NCI-H1694 treated with DMSO at 0.1 percent for 48 hours (cell line): ENCODE results near the gene PKMYT1.

Experiments
- DNase-seq: peaks from one replicate; lab custom pipeline; 2025; lab: John Stamatoyannopoulos, UW

PKMYT1 gene

DNA sequence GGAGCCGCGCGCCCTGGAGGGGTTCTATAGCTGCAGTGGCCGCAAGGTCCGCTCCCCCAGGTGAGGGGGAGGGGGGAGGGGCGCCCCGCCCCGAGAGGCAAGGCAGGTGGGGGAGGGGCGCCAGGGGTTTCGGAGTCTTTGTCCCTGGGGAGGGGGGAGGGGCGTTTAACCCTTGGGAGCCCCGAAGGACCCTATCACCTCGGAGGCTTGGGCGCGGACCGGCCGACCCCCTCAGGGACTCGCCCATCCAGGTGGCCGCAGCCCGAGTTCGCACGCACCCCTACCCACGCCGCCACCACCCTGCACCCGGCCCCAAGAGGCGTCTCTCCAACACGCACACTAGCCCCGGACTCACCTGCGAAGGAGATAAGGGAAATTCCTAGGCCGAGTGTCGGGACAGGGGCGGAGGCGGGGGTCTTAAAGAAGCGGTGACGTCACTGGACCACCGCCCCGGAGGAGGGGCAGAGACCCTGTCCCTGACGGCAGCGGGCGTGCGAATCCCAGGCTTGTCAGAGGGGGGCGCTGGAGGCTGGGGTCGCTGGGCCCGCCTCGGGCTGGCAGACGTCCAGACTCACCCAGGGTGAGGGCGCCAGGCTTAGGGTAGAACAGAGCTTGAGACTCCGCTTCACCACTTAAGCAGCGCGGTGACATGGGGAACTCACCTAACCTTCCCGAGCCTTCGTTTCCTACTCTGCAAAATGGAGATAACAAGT is 37.7 kb upstream of the PKMYT1 start, which contains the start of gene CLDN6:
TSS of gene CLDN6 (minus strand) at position 390 of the 713 bp plus-strand sequence. CDS start 2,162 bp downstream, outside the sequence.
- peak; percentile 21 for DNase-seq

DNA sequence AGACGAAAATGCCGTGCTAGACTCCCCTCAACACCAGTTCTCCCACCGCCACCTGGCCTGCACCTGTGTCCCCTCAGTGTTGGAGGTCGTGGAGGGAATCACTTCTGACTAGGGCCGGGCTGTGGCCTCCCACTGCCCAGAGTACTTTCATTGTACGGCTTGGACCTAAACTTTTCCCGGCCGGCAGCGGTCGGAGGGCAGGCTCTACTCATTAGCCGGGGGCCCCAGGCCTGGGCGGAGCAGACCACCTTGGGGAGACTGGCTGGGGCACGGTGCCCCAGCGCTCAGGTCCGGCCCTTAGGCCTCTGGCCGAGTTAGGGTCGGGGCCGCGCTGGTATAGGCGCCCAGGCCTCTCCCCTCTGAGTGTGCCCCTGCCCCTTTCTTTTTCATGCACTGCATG is 37.1 kb upstream of the PKMYT1 start:
- no peak for DNase-seq

DNA sequence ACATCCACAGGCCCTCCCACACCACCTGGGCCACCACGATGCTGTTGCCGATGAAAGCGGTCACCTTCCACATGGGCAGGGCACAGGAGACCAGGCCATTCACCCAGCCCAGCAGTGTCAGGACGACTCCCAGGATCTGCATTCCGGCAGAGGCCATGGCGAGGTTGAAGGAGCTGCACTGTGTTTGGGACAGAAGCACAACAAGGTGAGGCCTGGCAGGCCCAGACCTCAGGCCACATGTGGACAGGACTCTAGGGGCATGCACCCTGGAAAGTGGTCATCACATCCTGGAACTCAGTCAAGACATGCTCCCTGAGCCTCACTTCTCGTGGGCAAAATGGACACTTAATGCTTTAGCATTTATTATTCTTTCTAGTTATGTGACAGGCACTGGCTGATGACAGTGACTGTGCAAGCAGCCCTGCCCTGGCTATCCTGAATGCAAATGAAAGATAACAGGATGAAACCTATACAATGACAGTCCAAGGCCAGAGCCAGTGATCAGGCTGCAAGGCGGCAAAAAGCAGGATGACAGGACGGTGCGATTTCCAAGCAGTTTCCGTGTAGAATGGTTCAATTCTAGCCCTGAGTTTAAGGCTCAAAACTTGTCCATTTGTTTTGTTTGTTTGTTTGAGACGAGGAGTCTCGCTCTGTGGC is 35.7 kb upstream of the PKMYT1 start:
- DNase-seq: no peak

DNA sequence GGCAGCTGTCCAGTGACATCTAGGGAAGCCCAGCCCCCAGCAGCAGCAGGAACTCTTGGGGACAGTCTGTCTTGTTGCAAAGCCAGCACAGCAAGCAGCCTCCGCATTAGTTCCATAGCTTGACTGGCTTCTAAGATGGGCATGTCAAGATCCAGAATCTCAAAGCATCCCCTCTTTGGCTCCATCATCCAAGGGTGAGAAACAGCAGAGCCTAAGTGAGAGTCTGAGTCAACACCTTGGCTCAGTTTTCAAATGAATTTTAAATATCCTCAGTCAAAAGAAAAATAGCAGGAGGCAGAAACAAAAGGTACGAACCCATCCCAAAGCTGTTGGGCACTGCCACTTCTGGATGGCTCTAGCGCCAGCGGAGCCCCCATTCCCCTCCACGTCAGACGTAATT is 34.7 kb upstream of the PKMYT1 start:
- no peak for DNase-seq

DNA sequence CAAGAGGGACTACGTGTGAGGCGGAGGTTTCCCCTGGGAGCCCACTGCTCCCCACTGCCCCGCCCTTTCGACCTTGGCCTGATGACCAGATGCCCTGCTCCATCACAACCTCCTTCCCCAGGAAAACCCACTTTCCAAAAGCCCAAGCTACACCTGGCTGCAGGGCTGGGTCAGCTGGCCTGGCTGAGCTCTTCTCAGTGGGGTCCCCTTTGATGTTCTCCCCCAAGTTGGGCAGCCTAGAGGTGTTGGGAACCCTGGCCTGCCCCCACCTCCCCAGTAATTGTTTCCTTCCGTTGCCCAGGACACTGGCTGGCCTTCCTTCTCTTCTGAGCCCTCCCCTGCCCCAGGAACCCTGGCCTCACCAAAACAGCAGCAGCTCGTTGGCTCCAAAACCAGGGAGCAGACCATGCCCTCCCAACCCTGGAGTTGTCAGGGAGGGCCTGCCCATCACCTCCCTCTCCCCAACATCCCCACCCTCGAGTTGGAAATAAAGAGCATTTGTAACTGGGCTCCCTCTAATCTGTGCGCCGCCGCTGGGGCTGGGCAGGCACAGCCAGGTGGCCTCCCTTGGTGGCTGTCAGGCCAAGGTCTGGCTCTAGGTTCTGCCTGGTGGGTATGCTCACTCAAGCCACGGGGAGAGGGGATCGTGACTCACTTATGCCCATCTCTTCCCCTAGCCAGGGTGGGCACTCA is 33.9 kb upstream of the PKMYT1 start:
- DNase-seq: no peak

DNA sequence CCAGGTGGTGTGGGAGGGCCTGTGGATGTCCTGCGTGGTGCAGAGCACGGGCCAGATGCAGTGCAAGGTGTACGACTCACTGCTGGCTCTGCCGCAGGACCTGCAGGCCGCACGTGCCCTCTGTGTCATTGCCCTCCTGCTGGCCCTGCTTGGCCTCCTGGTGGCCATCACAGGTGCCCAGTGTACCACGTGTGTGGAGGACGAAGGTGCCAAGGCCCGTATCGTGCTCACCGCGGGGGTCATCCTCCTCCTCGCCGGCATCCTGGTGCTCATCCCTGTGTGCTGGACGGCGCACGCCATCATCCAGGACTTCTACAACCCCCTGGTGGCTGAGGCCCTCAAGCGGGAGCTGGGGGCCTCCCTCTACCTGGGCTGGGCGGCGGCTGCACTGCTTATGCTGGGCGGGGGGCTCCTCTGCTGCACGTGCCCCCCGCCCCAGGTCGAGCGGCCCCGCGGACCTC is 33.3 kb upstream of the PKMYT1 start:
- DNase-seq: no peak

DNA sequence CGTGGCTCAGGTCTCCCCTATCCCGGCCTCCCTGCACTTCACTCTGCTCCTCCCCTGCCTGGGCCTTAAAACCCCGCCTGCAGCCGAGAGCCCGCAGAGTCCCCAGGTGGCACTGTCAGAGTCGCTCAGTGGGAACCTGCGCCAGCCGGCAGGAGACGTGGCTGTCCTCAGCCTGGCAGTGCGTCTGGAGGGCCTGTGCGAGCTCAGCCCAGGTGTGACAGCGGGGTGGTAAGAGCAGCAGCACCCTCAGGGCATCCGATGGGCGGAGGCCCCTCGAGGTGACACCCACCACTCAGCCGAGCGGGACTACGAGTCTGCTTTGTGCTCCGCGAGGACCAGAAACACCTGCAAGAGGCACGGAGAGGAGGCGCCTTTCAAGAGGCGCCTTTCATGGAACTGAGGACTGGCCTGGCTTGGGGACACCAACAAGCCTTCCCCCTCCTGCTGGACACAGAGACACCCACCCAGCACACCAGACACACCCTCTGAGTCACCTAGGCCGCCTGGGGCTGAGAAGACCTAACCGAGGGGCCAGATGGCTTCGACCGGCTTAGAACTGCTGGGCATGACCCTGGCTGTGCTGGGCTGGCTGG is 32.7 kb upstream of the PKMYT1 start, which contains the start of gene CLDN9:
TSS of gene CLDN9 (plus strand) at position 96 of the 593 bp plus-strand sequence. CDS start at position 536, 440 bp downstream.
- DNase-seq: no peak

DNA sequence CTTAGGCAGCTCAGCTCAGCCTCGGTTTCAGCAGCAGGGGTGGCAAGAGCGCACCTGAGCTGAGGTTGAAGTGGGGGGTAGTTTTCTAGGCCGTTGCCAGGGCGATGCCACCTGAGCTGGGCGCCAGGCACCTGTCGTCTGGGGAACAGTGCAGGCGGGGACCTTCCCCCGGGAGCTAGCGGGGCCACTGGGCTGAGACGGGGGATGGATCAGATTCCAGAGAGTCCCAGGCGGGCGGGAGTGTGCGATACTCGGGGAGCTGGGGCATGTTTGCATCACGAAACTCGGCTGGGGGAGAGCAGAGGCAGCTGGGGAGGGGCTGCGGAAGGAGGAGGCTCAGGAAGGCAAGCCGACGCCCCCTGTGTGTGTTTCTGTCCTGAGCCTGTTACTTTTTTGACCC is 32.0 kb upstream of the PKMYT1 start:
- no peak for DNase-seq

DNA sequence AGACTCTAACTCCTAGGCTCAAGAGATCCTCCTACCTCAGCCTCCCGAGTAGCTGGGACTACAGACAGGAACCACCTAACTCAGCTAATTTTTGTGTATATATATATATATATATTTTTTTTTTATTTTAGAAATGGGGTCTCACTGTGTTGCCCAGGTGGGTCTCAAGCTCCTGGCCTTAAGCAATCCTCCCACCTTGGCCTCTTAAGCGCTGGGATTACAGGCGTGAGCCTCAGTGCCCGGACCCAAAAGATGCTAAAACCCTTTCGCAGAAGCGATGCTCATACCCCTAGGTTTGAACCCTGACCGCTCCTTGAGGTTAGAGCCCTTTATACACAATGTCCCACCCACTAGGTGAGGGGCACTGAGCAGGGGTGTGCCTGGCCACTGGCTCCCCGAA is 30.3 kb upstream of the PKMYT1 start:
- no peak for DNase-seq

DNA sequence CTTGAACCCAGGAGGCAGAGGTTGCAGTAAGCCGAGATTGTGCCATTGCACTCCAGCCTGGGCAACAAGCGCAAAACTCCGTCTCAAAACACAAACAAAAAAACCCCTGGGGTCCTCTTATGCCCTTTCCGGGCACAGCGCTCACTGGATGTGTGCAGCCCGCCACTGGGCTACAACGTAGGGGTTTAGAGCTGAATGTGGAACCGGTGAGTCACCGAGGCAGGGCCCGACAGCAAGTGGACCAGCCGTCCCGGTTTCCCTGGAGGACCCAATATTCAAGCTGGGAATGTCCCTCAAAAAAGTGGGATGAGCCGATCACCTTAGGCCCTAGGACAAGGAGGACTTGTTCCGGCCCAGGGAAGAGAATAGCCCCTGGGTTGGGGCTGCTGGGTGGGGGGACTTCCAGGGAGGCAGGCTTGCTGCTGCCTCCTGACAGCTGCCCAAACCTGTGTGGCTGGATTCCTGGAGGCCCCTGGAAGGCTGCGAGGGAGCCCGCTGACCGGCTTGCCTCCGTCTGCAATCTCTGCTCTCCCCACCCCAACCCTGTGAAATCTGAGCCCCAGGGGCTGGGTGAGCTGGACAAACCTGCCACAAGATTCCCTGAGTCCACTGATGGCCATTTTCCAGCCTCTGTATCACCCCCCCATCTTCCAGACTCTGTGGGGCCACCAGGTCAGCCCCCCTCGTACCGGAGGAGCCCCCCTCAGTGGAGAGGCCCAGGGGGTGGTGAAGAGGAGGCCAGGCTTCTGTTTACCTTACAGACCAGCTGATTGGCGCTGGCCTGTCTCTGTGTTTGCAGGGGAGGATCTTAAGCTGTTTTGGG is 29.5 kb upstream of the PKMYT1 start:
- DNase-seq: no peak

DNA sequence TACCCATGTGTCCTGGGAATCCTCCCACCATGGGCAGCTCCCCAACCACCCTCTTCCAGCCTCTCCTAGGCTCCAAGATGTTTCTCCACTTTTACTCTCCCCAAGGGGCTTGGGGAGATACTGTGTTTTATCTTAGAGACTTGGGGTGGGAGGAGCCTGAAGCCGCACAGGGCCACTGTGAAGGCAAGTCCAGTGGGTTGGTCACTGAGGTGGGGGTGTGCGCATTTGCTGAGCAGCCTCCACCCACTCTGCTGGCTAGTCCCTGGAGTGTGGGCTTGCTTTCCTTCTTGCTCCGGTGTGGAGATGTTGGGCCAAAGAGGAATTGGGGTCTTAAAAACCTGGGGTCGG is 28.4 kb upstream of the PKMYT1 start:
- no peak for DNase-seq

DNA sequence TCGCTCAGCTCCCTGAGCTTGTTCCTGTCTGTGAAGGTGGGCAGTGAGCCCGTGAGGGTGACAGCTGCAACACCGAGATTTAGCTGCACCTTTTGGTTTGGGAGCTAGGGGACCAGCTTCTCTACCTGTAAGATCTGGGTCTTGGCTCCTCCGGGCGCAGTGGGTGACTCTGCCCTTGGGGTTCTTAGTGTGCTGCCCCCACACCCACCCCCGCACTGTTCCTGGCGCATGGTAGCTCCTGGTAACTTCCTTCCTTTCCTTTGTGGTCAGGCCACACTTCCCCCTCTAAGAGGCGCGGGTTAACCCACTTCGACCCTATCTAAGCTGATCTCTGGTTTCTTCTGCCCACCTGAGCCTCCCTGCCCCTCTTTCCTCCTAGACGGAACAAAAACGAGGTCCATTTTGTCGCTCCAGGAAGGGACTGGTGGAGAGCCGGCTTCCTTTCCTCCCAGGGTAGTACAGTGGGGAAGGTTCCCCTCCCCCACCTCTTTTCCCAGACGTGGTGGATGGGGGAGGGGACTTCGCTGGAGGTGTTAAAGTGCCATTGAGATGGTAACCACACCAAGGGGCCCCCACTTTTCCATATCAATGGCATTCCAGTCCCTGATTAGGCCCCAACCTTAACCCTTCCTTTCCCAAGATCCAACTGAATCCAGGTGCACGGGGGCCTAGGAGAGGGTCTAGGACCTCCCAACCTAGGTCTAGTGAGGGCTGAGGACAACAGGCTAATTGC is 27.9 kb upstream of the PKMYT1 start:
- no peak for DNase-seq

DNA sequence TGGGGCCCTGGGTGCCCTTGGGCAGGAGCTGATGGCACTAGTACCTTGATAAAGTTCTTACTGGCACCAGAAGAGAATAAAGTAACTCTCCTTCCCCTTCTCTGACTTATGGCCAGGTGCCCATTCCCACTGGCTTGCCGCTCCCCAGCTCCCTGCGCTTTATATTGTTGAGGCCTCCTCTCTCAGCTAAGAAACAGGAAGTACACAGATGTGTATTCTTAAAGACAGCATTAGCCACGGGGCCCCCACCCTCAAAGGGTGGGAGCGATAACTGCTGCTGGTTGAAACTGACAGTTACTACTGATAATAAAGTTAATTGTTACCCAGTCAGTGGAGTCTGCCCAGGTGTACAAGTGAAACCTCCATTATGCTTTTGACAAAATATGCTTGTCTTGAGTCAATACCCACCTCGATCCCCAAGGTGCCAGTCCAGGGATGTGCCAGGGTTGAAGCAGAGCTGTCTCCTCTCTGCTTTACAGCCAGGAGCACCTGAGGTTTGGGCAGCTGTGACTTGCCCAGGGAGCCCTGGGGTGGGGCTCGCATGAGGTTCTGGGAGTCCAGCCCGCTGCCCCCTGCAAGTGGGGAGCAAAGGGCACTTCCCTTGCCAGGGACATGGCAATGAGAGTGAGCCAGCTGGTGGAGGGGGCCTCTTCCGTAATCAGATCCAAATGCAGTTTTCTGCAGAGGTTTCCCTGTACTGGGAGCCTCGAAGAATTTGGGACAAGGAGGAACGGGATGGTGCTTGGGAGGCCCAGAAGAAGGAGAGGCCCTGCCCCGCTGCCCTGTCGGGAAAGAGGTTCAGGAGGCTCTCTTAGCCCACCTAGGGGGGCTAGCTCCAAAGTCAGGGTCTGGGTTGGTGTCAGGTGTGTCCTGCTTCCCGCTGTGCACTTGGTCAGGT is 27.1 kb upstream of the PKMYT1 start:
- no peak for DNase-seq

DNA sequence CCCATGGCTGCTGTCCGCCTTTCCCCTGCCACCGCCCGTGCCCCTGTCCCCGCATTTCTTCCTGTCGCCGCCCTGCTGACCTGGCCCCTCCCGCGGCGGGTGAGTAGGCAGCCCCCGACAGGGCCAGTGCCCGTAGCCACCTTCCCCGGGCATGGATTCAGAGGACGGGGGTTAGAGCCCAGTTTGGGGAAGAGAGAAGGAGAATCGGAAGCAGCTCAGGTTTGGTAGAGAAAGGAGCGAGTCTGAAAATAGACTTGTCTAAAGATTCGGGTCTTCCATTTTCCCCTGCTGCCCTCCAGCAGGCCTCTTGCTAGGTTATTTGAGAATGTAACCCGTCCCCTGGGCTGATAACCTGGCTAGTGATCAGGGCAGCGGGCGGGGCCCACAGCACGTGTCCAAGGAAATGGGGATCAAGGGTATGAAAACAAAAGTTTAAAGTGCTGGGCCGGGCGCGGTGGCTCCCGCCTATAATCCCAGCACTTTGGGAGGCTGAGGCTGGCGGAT is 24.6 kb upstream of the PKMYT1 start:
- DNase-seq: no peak

DNA sequence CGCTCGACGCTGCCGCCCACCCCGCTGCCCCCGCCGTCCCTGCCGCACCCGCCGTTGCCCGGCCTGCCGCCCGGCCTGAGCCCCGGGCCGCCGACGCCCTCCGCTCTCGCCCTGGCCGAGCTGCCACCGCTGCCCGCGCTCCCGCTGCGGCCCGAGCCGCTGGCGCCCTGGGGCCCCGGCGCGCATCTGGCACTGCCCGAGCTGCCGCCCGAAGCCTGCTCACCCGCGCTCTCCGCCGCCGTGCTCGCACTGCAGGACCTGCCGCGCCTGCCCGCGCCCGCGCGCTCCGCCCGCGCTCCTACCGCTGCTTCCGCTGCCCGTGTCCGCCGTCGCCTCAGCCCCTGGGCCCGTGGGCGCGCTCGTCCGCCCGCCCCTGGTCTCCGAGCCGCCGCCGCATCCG is 24.1 kb upstream of the PKMYT1 start:
- DNase-seq: no peak

DNA sequence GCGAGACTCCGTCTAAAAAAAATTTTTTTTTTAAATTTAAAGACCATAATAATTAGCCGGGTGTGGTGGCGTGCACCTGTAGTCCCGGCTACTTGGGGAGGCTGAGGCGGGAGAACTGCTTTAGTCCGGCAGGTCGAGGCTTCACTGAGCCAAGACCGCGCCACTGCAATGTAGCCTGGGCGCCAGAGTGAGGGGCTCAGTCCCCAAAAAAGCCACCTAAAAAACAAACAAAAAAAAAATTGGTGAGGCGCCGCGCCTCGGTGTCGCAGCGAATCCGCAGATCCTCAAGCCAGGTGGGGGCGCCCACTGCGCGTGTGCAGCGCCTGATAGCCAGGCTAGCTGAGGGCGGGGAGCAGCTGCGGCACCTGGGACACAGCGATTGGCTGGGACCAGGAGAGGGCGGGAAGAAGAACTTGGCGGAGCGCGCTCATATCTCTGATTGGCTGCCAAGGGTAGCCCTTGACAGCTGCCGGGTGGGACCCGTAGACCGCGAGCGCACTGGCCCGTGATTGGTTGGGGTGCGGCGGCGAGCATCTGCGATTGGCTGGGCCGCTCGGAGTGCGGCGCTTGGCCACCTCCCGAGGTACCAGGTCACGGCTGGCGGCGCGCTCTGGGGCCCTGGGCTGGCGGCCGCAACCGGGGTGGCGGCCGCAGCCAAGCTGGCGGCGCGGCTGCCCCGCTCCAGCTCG is 23.5 kb upstream of the PKMYT1 start:
- DNase-seq: peak; percentile 97

DNA sequence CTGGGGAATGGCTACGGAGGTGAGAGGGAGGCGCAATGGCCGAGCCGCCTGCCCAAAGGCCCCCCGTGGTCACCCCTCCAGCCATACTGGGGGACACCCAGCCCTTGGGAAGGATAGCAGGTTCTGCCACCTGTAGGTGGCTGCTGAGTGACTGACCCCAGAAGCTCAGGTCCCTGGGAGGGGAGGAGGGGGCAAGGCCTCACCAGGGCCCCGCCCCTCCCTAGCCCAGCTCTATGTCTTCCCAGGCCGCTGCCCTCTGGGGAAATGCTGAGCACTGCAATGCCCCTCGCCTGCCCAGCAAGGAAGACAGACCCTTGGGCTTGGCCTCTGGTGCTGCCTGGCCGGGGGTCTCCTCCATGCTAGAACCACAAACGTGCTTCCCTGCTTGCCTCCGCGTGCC is 21.1 kb upstream of the PKMYT1 start:
- DNase-seq: no peak

DNA sequence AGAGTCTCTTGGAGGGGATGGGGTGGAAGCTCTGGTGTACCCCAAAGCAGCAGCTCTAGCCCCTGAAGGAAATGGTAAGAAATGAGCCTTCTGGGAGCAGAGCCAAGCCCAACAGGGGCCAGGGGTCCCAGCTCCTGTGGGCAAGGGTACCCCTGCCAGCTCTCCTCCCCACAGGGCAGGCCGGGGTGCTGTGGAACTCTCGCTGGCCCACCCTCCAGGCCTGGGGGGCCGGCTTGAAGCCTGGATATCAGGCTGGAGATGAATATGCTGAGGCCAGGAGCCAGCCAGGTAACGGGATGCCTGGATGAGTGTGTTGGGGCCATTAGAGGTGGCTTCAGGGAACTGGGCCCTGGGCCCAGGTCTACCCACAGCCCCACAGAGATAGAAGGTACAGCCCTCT is 20.3 kb upstream of the PKMYT1 start:
- no peak for DNase-seq

DNA sequence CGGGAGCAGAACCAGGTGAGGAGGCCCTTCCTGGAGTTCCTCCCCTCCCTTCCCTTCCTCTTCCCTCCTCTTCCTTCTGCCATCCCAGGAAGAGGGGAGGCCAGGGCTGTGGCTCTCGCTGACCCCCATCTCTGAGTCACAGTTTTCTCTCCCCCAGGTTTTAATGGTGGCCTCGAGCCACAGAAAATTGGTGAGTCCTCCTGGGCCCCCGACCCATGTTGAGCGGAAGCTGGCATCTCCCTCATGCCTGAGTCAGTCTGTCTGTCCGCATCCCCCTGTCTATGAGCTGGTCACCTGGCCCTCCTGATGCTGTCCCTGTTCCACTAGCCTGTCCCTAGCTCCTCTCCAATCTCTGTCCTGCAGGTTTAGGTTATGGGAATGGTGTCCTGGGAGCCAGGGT is 19.7 kb upstream of the PKMYT1 start:
- DNase-seq: no peak
